ENCODE results near the gene CD69. TPM values are rescaled to one million over a fixed set of nuclear protein-coding genes. Genes with fewer than 3 reads are reported as not detected.

CD69 gene
- total and polyA plus RNA-seq, 9 donors, result 0.63 to 7.8 (median 2.3) TPM

- no peak for DNase-seq
- H3K4me3 ChIP-seq, result no peak overlapping the region
- H3K27ac ChIP-seq, result no peak overlapping the region
- no peaks in the 10 kb centered on the region for H3K27me3 ChIP-seq
- intact Hi-C loops (cut with DNase I), result loop anchor here in 2 of 4 donors (5.0 to 10.0 kb wide), 2 partner anchors 150 to 178 kb away; partner anchors contain the start of gene CLEC2A (in 1 of the 2)
- whole genome bisulfite sequencing, 3 donors, result 90 to 93% (median 92%) methylated on average over 3 of the region's 3 CpGs
- TF ChIP-seq CTCF (IDR thresholded peaks at IDR 0.05), result no peak
- TF ChIP-seq EP300 (IDR thresholded peaks at IDR 0.05), result no peak
- no peak for TF ChIP-seq POLR2A (IDR thresholded peaks at IDR 0.05)
- H3K4me1 ChIP-seq (ENCODE audit: insufficient read depth), result no peaks in the 10 kb centered on the region
- no peaks in the 10 kb centered on the region for H3K36me3 ChIP-seq
- no peaks in the 10 kb centered on the region for H3K9me3 ChIP-seq
Measured at GRCh38 chr12:9754099-9754927, 6.4 kb downstream of the CD69 start.

GRCh38 chr12:9753498-9753897, 7.2 kb downstream of the CD69 start:
- TF ChIP-seq EP300 (IDR thresholded peaks at IDR 0.05) (no peak), POLR2A (IDR thresholded peaks at IDR 0.05) (no peak), CTCF (IDR thresholded peaks at IDR 0.05) (no peak)
- intact Hi-C loops (cut with DNase I), result loop anchor here in 2 of 4 donors (5.0 to 10.0 kb wide), 2 partner anchors 151 to 179 kb away; partner anchors contain the start of gene CLEC2A (in 1 of the 2)
- no peaks in the 10 kb centered on the region for H3K36me3 ChIP-seq
- no peaks in the 10 kb centered on the region for H3K9me3 ChIP-seq
- H3K27ac ChIP-seq, result no peak overlapping the region
- no peak for DNase-seq
- H3K4me1 ChIP-seq (ENCODE audit: insufficient read depth), result no peaks in the 10 kb centered on the region
- H3K27me3 ChIP-seq, result no peaks in the 10 kb centered on the region
- 69 to 80% (median 73%) methylated on average over 3 of the region's 3 CpGs for WGBS, 3 donors
- H3K4me3 ChIP-seq, result no peak overlapping the region

GRCh38 chr12:9753073-9753472, 7.6 kb downstream of the CD69 start:
- DNase-seq, result no peak
- Histone ChIP-seq H3K27me3 (no peaks in the 10 kb centered on the region), H3K4me1 (ENCODE audit: insufficient read depth) (no peaks in the 10 kb centered on the region), H3K27ac (no peak overlapping the region), H3K9me3 (no peaks in the 10 kb centered on the region), H3K4me3 (no peak overlapping the region), H3K36me3 (no peaks in the 10 kb centered on the region)
- WGBS, 3 donors, result 83 to 85% (median 84%) methylated on average over 2 of the region's 2 CpGs
- TF ChIP-seq POLR2A (IDR thresholded peaks at IDR 0.05) (no peak), EP300 (IDR thresholded peaks at IDR 0.05) (no peak), CTCF (IDR thresholded peaks at IDR 0.05) (no peak)
- intact Hi-C loops (cut with DNase I), result loop anchor here in 2 of 4 donors (5.0 to 10.0 kb wide), 2 partner anchors 152 to 179 kb away; partner anchors contain the start of gene CLEC2A (in 1 of the 2)

GRCh38 chr12:9752145-9752933, 8.4 kb downstream of the CD69 start:
- H3K27me3 ChIP-seq, result no peaks in the 10 kb centered on the region
- H3K9me3 ChIP-seq, result no peaks in the 10 kb centered on the region
- H3K4me3 ChIP-seq, result no peak overlapping the region
- TF ChIP-seq POLR2A (IDR thresholded peaks at IDR 0.05), result no peak
- no peak for TF ChIP-seq CTCF (IDR thresholded peaks at IDR 0.05)
- no peak for TF ChIP-seq EP300 (IDR thresholded peaks at IDR 0.05)
- H3K4me1 ChIP-seq (ENCODE audit: insufficient read depth), result no peaks in the 10 kb centered on the region
- intact Hi-C loops (cut with DNase I), result loop anchor here in 2 of 4 donors (5.0 to 10.0 kb wide), 2 partner anchors 152 to 180 kb away; partner anchors contain the start of gene CLEC2A (in 1 of the 2)
- no peaks in the 10 kb centered on the region for H3K36me3 ChIP-seq
- 96 to 98% (median 98%) methylated on average over 2 of the region's 2 CpGs for WGBS, 3 donors
- no peak overlapping the region for H3K27ac ChIP-seq
- no peak for DNase-seq
